Neuronal stem cell (in vitro differentiated cells): Measurements from ENCODE around the gene LMF1.

Source experiments
- DNase-seq: peaks from one replicate; pipeline ENCODE4 v3.0.0-alpha.2; 2013; ENCODE audit warnings: low spot score
- H2AFZ ChIP-seq: one replicate; pipeline ENCODE4 v1.6.1; 2013; ENCODE audit warnings: mild to moderate bottlenecking, low read length, inconsistent platforms
- H2AK5ac ChIP-seq: 2 replicates; pipeline ENCODE4 v1.6.1; 2013; ENCODE audit warnings: low read depth, mild to moderate bottlenecking, inconsistent platforms, low read length, moderate library complexity, mixed read lengths
- H2BK120ac ChIP-seq: 2 replicates; pipeline ENCODE4 v1.6.1; 2013; ENCODE audit warnings: low read depth, mild to moderate bottlenecking, inconsistent platforms, low read length, moderate library complexity, mixed read lengths
- H2BK12ac ChIP-seq: one replicate; pipeline ENCODE4 v1.6.1; 2013; ENCODE audit warnings: low read length, inconsistent platforms
- H2BK15ac ChIP-seq: 2 replicates; pipeline ENCODE4 v1.6.1; 2013; ENCODE audit warnings: mild to moderate bottlenecking, low read length, inconsistent platforms, mixed read lengths
- H2BK5ac ChIP-seq: one replicate; pipeline ENCODE4 v1.6.1; 2013; ENCODE audit warnings: inconsistent platforms, mild to moderate bottlenecking, low read length, moderate library complexity
- H3K14ac ChIP-seq: one replicate; pipeline ENCODE4 v1.6.1; 2013; ENCODE audit warnings: low read length, inconsistent platforms
- H3K18ac ChIP-seq: 2 replicates; pipeline ENCODE4 v1.6.1; 2013; ENCODE audit warnings: low read length, inconsistent platforms
- H3K23ac ChIP-seq: 2 replicates; pipeline ENCODE4 v1.6.1; 2013; ENCODE audit warnings: low read depth, mild to moderate bottlenecking, mixed read lengths, low read length, inconsistent platforms; ENCODE audit not compliant: poor library complexity
- H3K27ac ChIP-seq: replicated peaks from 3 replicates; pipeline ENCODE4 v1.5.1; 2013; ENCODE audit warnings: low read length, inconsistent platforms
- H3K27me3 ChIP-seq, 3 experiments: 2 replicates each; pipeline ENCODE4 v1.6.1; 2013; ENCODE audit warnings: low read length in 3 of 3, mild to moderate bottlenecking in 2 of 3, inconsistent platforms in 1 of 3, low read depth in 1 of 3, mixed read lengths in 1 of 3, moderate library complexity in 1 of 3; ENCODE audit not compliant: control insufficient read depth in 3 of 3, insufficient read depth in 3 of 3
- H3K36me3 ChIP-seq, 2 donors: replicated peaks in 1 of 2; 2 replicates each; pipeline ENCODE4 v1.6.1; 2013; ENCODE audit warnings: low read length in 2 of 2; ENCODE audit not compliant: control insufficient read depth in 2 of 2, insufficient read depth in 2 of 2
- H3K4ac ChIP-seq: 2 replicates; pipeline ENCODE4 v1.6.1; 2013; ENCODE audit warnings: inconsistent platforms, mild to moderate bottlenecking, low read length, moderate library complexity
- H3K4me1 ChIP-seq, 2 donors: 1 replicate in 1 of 2; 2 replicates in 1 of 2; pipeline ENCODE4 v1.6.1; 2013; ENCODE audit warnings: low read length in 2 of 2, low read depth in 1 of 2; ENCODE audit not compliant: control insufficient read depth in 2 of 2, insufficient read depth in 1 of 2
- H3K4me2 ChIP-seq: one replicate; pipeline ENCODE4 v1.6.1; 2013; ENCODE audit warnings: mild to moderate bottlenecking, low read length, inconsistent platforms; ENCODE audit not compliant: insufficient read depth, poor library complexity, severe bottlenecking
- H3K4me3 ChIP-seq, 2 donors: 2 replicates each; pipeline ENCODE4 v1.5.1; 2013; ENCODE audit warnings: low read length in 2 of 2, mild to moderate bottlenecking in 2 of 2, inconsistent platforms in 1 of 2, moderate library complexity in 1 of 2
- H3K79me1 ChIP-seq: one replicate; pipeline ENCODE4 v1.6.1; 2013; ENCODE audit warnings: low read depth, mild to moderate bottlenecking, inconsistent platforms, low read length, moderate library complexity
- H3K9ac ChIP-seq: one replicate; pipeline ENCODE4 v1.6.1; 2013; ENCODE audit warnings: mild to moderate bottlenecking, low read depth, low read length, inconsistent platforms; ENCODE audit not compliant: poor library complexity
- H3K9me3 ChIP-seq, 2 donors: replicated peaks in 1 of 2; 2 replicates each; pipeline versions ENCODE3 to v1.6.1; 2013; ENCODE audit warnings: low read length in 2 of 2, mild to moderate bottlenecking in 2 of 2, inconsistent platforms in 1 of 2, low read depth in 1 of 2, mixed read lengths in 1 of 2, moderate library complexity in 1 of 2; ENCODE audit not compliant: control insufficient read depth in 2 of 2, insufficient read depth in 1 of 2
- H4K8ac ChIP-seq: one replicate; pipeline ENCODE4 v1.6.1; 2013; ENCODE audit warnings: low read depth, mild to moderate bottlenecking, inconsistent platforms, low read length, moderate library complexity
- H4K91ac ChIP-seq: one replicate; pipeline ENCODE4 v1.6.1; 2013; ENCODE audit warnings: low read length, low read depth, mild to moderate bottlenecking, inconsistent platforms; ENCODE audit not compliant: poor library complexity
- WGBS, 2 donors: extraction: QIAGEN DNeasy Blood & Tissue Kit; methylation state at CpG; one replicate each; pipeline ENCODE4 v1.1.7; 2013; ENCODE audit warnings: missing lambda C conversion rate in 2 of 2, mixed read lengths in 1 of 2; ENCODE audit not compliant: insufficient read length in 2 of 2, insufficient replicate concordance in 1 of 2; ENCODE audit errors: extremely low coverage in 2 of 2; 5-methylcytosine and 5-hydroxymethylcytosine counted together

Gene LMF1

GRCh38 chr16:852451-853185 lies 118.2 kb downstream of the LMF1 start:
- peaks cover 2% of the 10 kb centered on the region for H3K79me1 ChIP-seq
- no peak overlapping the region for H3K14ac ChIP-seq
- no peak for DNase-seq

DNA sequence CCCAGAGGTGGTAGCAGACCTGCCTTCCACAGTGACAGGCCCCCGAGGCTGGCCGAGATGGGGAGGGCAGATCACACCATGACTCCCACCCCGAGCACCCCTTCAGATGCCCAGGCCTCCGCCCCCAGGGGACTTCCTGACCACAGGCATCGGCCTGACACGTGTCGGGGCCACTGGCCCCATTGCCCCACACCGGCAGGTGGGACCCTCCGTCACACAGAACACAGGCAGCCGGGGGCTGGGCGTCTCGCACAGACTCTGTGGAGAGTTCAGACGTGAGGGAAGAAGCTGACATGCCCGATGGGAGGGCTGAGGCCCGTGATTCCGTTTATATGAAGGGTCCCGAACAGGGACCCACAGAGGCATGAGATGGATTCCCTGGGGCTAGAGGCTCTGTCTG lies 118.9 kb downstream of the LMF1 start:
- peak overlapping the region; percentile 28 for H3K18ac ChIP-seq
- no peak overlapping the region for H2BK5ac ChIP-seq
- no peak overlapping the region for H4K91ac ChIP-seq
- no peaks in the 10 kb centered on the region for H3K36me3 ChIP-seq
- H3K79me1 ChIP-seq = peaks cover under 1% of the 10 kb centered on the region
- DNase-seq = no peak
- H3K4ac ChIP-seq = no peak overlapping the region
- peaks cover 24 to 51% of the 10 kb centered on the region in 2 donors for H3K9me3 ChIP-seq
- no peak overlapping the region for H2AFZ ChIP-seq
- H2BK120ac ChIP-seq = peak overlapping the region; percentile 72
- WGBS, 2 donors = no CpG with 5 or more reads among the region's 17 CpGs
- H3K23ac ChIP-seq = no peak overlapping the region
- H3K4me2 ChIP-seq = no peak overlapping the region
- H3K9ac ChIP-seq = no peak overlapping the region
- H3K14ac ChIP-seq = no peak overlapping the region
- H2BK15ac ChIP-seq = no peak overlapping the region
- H2AK5ac ChIP-seq = no peak overlapping the region
- H3K27ac ChIP-seq = no peak overlapping the region
- H3K4me1 ChIP-seq = no peaks in the 10 kb centered on the region
- H4K8ac ChIP-seq = no peak overlapping the region
- no peak overlapping the region for H2BK12ac ChIP-seq
- H3K4me3 ChIP-seq = peak overlapping the region in 1 of 2 donors; percentile 6
- H3K27me3 ChIP-seq = no peaks in the 10 kb centered on the region

More at GRCh38 chr16:852451-853185, 118.2 kb downstream of the LMF1 start:
- H3K9me3 ChIP-seq = peaks cover 24 to 55% of the 10 kb centered on the region in 2 donors
- H3K36me3 ChIP-seq = no peaks in the 10 kb centered on the region
- H3K23ac ChIP-seq = no peak overlapping the region
- H2BK12ac ChIP-seq = no peak overlapping the region
- WGBS, 2 donors = no CpG with 5 or more reads among the region's 32 CpGs
- no peak overlapping the region for H3K4ac ChIP-seq
- peak overlapping the region in 1 of 2 donors; percentile 6 for H3K4me3 ChIP-seq
- no peak overlapping the region for H2AFZ ChIP-seq
- no peak overlapping the region for H2AK5ac ChIP-seq
- H4K91ac ChIP-seq = no peak overlapping the region
- no peak overlapping the region for H2BK15ac ChIP-seq
- no peaks in the 10 kb centered on the region for H3K4me1 ChIP-seq
- no peak overlapping the region for H3K27ac ChIP-seq
- peak overlapping the region; percentile 72 for H2BK120ac ChIP-seq
- no peak overlapping the region for H3K4me2 ChIP-seq
- H4K8ac ChIP-seq = no peak overlapping the region
- no peak overlapping the region for H2BK5ac ChIP-seq
- no peak overlapping the region for H3K9ac ChIP-seq
- H3K18ac ChIP-seq = peak overlapping the region; percentile 48
- H3K27me3 ChIP-seq = no peaks in the 10 kb centered on the region

- DNase-seq = no peak
- Histone ChIP-seq H2BK15ac (no peak overlapping the region), H2AFZ (no peak overlapping the region), H3K23ac (no peak overlapping the region), H3K4me1 (no peaks in the 10 kb centered on the region), H4K91ac (no peak overlapping the region), H3K27ac (no peak overlapping the region), H2BK12ac (peak overlapping the region; percentile 33), H3K9ac (no peak overlapping the region), H2AK5ac (no peak overlapping the region), H3K36me3 (no peaks in the 10 kb centered on the region), H3K79me1 (no peaks in the 10 kb centered on the region), H3K4ac (no peak overlapping the region), H3K27me3 (no peaks in the 10 kb centered on the region), H3K9me3 (peaks cover 24 to 46% of the 10 kb centered on the region in 2 donors), H3K14ac (no peak overlapping the region), H3K18ac (peak overlapping the region; percentile 28), H3K4me3 (peak overlapping the region in 1 of 2 donors; percentile 48), H2BK120ac (no peak overlapping the region), H3K4me2 (no peak overlapping the region), H2BK5ac (no peak overlapping the region), H4K8ac (no peak overlapping the region)
- no CpG with 5 or more reads among the region's 11 CpGs for WGBS, 2 donors
Measured at GRCh38 chr16:851209-851810, 119.5 kb downstream of the LMF1 start.

DNA sequence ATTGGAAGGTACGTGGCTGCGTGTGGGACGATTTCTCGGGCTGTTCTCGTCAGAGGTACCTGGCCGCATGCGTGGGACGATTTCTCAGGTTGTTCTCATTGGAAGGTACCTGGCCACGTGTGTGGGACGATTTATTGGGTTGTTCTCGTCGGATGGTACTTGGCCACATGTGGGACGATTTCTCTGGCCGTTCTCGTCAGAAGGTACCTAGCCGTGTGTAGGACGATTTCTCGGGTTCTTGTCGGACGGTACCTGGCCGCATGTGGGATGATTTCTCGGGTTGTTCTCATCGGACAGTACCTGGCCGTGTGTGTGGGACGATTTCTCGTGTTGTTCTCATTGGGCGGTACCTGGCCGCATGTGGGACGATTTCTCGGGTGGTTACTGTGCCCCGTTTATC lies 120.1 kb downstream of the LMF1 start:
- H2BK120ac ChIP-seq = no peak overlapping the region
- H2BK12ac ChIP-seq = no peak overlapping the region
- no peak overlapping the region for H3K4me3 ChIP-seq
- no peak overlapping the region for H3K4me2 ChIP-seq
- H3K36me3 ChIP-seq = no peaks in the 10 kb centered on the region
- no peak overlapping the region for H3K14ac ChIP-seq
- H3K9ac ChIP-seq = no peak overlapping the region
- no peak overlapping the region for H2BK15ac ChIP-seq
- H3K4ac ChIP-seq = no peak overlapping the region
- H3K79me1 ChIP-seq = no peaks in the 10 kb centered on the region
- H3K23ac ChIP-seq = no peak overlapping the region
- no peaks in the 10 kb centered on the region for H3K4me1 ChIP-seq
- H2AK5ac ChIP-seq = no peak overlapping the region
- H2AFZ ChIP-seq = no peak overlapping the region
- DNase-seq = no peak
- no peak overlapping the region for H3K27ac ChIP-seq
- peak overlapping the region; percentile 30 for H4K8ac ChIP-seq
- H3K9me3 ChIP-seq = peaks cover 24 to 43% of the 10 kb centered on the region in 2 donors
- WGBS, 2 donors = no CpG with 5 or more reads among the region's 31 CpGs
- no peak overlapping the region for H4K91ac ChIP-seq
- H2BK5ac ChIP-seq = no peak overlapping the region
- no peaks in the 10 kb centered on the region for H3K27me3 ChIP-seq
- no peak overlapping the region for H3K18ac ChIP-seq
